SJSA1 (cell line): ENCODE data around the gene FAM227A. TPM values are rescaled to one million over a fixed set of nuclear protein-coding genes. Genes with fewer than 3 reads are reported as not detected.

Experiments
- DNase-seq, 2 experiments: peaks; one replicate each; pipeline ENCODE4 v3.0.0-alpha.2; 2015 to 2020; ENCODE audit warnings: low spot score in 2 of 2, low read depth in 1 of 2
- H3K27ac ChIP-seq: fragments of 250-450 bp; sonication (Bioruptor Pico); 2 replicates; pipeline ENCODE4 v1.5.1; 2020; ENCODE audit warnings: mild to moderate bottlenecking, moderate library complexity
- H3K27me3 ChIP-seq: fragments of 250-450 bp; sonication (Bioruptor Pico); replicated peaks from 2 replicates; pipeline ENCODE4 v1.5.1; 2020; ENCODE audit warnings: mild to moderate bottlenecking, moderate library complexity
- H3K36me3 ChIP-seq: fragments of 250-450 bp; sonication (Bioruptor Pico); 2 replicates; pipeline ENCODE4 v1.5.1; 2020; ENCODE audit warnings: mild to moderate bottlenecking
- H3K4me1 ChIP-seq: fragments of 250-450 bp; sonication (Bioruptor Pico); replicated peaks from 2 replicates; pipeline ENCODE4 v1.6.1; 2021; ENCODE audit warnings: mild to moderate bottlenecking
- H3K4me3 ChIP-seq: fragments of 250-450 bp; sonication (Bioruptor Pico); 2 replicates; pipeline ENCODE4 v1.5.1; 2020; ENCODE audit warnings: mild to moderate bottlenecking
- H3K9me3 ChIP-seq: fragments of 250-450 bp; sonication (Bioruptor Pico); replicated peaks from 2 replicates; pipeline ENCODE4 v1.5.1; 2020; ENCODE audit warnings: mild to moderate bottlenecking
- total RNA-seq: library from RNA; depleted of rRNA; stranded (reverse); fragments of >200 nt; shearing (Covaris generic); gene quantifications from 2 replicates; pipeline ENCODE4 v1.2.3, GENCODE V29; 2014

Gene FAM227A
- total RNA-seq, 1 experiment from 2014 or later = 0.42 TPM

DNA sequence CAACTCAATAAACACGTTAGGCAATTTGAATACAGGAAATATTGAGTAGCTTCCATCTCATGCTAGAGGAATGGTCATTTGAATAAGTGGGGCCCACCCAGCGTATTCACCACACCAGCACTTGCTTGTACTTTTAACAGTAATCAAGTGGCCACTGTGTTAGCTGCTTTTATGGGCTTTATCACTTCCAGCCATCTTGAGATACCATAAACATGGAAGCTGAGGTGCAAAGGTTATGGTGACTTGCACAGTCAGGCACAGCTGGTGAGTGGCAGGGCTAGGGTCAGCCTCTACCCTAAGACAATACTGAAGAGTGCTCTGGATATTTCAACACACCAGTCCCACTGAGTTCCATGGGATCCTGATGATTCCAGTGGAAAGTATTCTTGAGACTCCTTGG, 37.9 kb upstream of the FAM227A start:
- Histone ChIP-seq H3K9me3 (no peaks in the 10 kb centered on the region), H3K27ac (no peak overlapping the region), H3K36me3 (peaks cover 67% of the 10 kb centered on the region), H3K4me3 (no peak overlapping the region), H3K27me3 (no peaks in the 10 kb centered on the region), H3K4me1 (peaks cover 29% of the 10 kb centered on the region)
- DNase-seq = no peak

DNA sequence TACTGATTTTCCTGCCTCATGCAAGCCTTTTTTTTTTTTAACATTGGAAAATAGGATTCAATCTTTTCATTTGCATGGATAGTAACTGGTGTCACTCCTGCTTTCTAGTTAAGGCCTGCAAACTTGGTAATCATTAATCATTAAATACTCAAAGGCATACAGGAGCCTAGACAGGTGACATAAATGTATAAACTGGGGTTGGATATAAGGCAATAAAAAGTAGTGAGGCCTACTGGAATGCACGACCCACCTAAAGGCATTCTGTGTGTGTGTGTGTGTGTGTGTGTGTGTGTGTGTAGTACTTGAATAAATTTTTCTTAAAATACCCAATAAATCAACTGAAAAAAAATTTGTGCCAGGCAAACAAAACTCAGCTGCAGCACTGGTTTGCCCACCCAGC, 33.5 kb upstream of the FAM227A start:
- Histone ChIP-seq H3K36me3 (peaks cover 93% of the 10 kb centered on the region), H3K27ac (no peak overlapping the region), H3K27me3 (no peaks in the 10 kb centered on the region), H3K9me3 (no peaks in the 10 kb centered on the region), H3K4me3 (no peak overlapping the region), H3K4me1 (no peaks in the 10 kb centered on the region)
- no peak for DNase-seq

DNA sequence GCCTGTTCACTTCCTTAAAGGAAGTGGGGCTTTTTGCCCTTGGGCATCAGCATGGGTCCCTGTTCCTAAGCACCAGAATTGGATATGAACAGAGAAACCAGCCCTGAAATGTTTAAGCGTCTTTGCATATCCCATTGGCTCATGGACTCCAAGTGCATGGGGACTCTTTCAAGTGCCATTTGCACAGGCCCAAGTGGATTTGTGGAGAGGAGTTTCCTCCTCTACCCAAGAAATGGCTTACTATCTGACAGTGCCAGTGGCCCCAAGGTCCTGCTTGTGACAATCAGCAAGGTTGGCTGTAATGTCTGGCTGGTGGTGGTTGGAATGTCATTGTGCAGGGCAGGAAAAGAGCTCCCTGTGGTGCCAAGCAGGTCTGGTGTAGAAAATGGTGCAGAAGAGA, 29.6 kb upstream of the FAM227A start:
- H3K4me3 ChIP-seq = no peak overlapping the region
- no peak for DNase-seq
- no peak overlapping the region for H3K27ac ChIP-seq
- peaks cover 5% of the 10 kb centered on the region for H3K4me1 ChIP-seq
- H3K9me3 ChIP-seq = no peaks in the 10 kb centered on the region; the same call in 1 of the 2 replicates
- H3K36me3 ChIP-seq = peaks cover 78% of the 10 kb centered on the region
- H3K27me3 ChIP-seq = no peaks in the 10 kb centered on the region

DNA sequence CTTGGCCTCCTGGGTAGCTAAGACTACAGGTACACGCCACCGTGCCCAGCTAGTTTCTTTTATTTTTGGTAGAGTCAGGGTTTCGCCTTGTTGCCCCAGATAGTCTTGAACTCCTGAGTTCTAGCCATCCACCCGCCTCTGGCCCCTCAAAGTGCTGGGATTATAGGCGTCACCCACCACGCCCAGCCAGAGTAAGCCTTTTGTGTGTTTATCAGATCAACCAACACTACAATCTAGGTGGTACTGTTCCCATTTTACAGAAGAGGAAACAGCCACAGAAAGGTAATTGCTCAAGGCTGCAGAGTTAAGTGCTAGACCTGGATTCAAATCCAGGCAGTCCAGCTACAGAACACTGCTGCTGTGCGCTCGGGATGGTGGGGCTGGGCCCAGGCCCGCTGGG, 28.7 kb upstream of the FAM227A start:
- Histone ChIP-seq H3K9me3 (no peaks in the 10 kb centered on the region; the same call in 1 of the 2 replicates), H3K27ac (no peak overlapping the region), H3K4me1 (peaks cover 5% of the 10 kb centered on the region), H3K36me3 (peaks cover 70% of the 10 kb centered on the region), H3K27me3 (no peaks in the 10 kb centered on the region), H3K4me3 (no peak overlapping the region)
- no peak for DNase-seq

DNA sequence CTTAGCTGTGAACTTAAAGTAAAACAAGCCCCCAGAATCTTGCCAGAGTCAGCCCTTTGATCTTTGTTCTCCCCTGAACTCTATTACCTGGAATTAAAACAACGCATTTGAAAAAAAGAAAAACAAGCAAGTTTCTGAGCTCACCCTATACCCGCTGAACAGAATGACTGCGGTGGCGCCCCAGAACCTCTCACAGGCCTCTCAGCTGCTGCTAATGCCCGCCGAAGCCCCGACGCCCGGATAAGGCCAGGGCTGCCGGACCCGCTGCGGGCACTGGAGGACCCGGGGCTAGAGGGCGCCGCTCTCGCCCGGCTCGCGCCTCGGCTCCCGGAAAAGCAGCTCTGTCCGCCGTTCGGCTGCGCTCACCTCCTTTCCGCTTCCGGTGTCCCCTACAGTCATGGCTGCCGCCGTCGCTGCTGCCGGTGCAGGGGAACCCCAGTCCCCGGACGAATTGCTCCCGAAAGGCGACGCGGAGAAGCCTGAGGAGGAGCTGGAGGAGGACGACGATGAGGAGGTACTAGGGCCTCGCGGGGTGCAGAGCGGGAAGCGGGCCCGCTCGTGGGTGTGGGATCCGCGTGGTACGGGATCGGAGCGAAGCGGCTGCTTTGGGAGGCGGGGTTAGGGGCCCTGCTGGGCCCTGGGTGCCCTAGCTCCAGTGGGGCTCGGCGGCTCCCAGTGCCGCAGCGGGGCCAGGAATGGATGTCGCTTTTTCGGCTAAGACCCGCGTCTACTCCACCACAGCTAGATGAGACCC, 25.6 kb upstream of the FAM227A start, which contains the start of gene TOMM22:
Gene TOMM22 (plus strand): TSS at position 376 of the 754 bp plus-strand sequence. CDS start 22 bp downstream, at position 398.
- Histone ChIP-seq H3K36me3 (peaks cover 39% of the 10 kb centered on the region), H3K4me1 (peaks cover 5% of the 10 kb centered on the region), H3K27me3 (no peaks in the 10 kb centered on the region), H3K27ac (peak within 1 kb of the TSS; percentile 26; the same call in 1 of the 2 replicates), H3K9me3 (no peaks in the 10 kb centered on the region; the same call in 1 of the 2 replicates), H3K4me3 (peak within 1 kb of the TSS; percentile 84)
- peak; percentile 83 to 89 for DNase-seq

DNA sequence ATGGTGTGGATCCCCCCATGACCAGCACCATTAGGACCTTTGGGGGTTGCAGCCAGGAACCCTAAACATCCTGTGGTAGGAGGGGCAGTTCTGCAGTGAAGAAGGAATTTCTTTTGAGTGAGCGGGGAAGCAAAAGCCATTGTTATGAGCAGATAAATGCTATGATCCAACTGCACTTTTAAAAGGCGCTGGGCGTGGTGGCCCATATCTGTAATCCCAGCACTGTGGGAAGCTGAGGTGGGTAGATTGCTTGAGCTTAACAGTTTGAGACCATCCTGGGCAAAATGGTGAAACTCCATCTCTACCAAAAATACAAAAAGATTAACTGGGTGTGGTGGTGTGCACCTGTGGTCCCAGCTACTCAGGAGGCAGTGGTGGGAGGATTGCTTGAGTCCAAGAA, 19.6 kb upstream of the FAM227A start:
- no peaks in the 10 kb centered on the region; the same call in none of the 2 replicates for H3K36me3 ChIP-seq
- no peaks in the 10 kb centered on the region for H3K27me3 ChIP-seq
- no peak overlapping the region for H3K27ac ChIP-seq
- H3K9me3 ChIP-seq = no peaks in the 10 kb centered on the region
- no peaks in the 10 kb centered on the region for H3K4me1 ChIP-seq
- no peak for DNase-seq
- H3K4me3 ChIP-seq = no peak overlapping the region

DNA sequence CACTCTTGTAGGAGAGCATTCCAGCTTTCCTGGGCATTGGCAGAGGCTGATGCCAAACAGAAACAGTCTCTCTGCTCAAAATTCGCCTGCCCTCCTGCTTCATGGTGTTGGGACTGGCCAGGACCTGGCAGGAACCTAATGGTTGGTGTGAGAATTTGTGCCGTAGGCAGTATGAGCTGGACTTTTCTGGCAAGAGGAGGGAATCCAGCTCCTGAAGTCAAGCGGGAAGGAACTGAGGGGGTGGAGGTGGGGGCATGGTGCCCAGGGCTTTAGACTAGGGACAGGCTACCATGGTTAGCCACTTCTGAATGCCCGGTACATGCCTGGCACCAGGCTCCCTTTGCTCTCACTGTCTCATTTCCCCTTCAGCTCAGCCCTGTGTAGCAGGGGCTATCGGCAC, 18.7 kb upstream of the FAM227A start:
- DNase-seq = no peak
- no peak overlapping the region for H3K27ac ChIP-seq
- H3K36me3 ChIP-seq = no peaks in the 10 kb centered on the region; the same call in none of the 2 replicates
- no peaks in the 10 kb centered on the region for H3K4me1 ChIP-seq
- no peaks in the 10 kb centered on the region for H3K9me3 ChIP-seq
- H3K4me3 ChIP-seq = no peak overlapping the region
- H3K27me3 ChIP-seq = no peaks in the 10 kb centered on the region

DNA sequence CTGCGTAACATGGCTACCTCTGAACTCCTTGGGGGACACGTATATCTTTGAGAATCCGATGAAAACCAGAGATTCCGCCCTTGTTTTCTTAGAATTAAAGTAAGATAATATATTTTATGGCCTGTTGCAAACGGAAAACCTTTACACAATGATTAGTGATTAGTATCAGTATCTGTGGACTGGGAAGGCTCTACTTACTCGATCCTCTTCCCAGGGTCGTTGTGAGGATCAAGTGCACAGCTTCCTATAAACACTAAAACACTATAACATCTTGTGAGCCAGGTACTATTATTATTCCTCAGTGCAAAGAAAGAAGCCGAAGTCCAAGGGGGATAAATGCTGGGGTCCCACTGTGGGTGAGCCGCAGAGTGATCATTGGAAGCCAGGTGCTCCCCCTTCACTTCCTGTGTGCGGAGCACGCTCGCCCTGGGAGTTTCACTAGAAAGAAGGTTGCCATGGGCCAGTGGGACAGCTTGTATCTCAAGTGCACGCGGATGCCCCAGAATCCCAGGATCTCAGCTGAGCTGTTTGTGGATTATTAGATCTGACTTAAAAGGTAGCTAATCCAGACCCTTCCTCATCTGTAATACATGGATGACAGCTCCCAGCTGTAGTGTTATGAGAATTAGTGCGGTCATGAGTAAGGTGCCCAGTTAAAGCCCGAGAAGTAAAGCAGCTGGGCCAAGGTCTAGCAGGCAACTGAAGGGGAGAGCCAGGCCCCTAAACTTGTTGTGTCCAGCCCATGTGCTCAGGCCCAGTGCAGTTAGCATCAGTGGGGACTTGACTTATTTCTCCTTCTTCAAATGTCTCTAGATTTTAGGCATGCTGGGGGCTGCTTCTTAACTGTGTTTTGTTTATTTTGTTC, 1.1 kb upstream of the FAM227A start:
- peak overlapping the region; percentile 99; the same call in 1 of the 2 replicates for H3K27ac ChIP-seq
- no peak for DNase-seq
- peak overlapping the region; percentile 73 for H3K4me3 ChIP-seq
- H3K4me1 ChIP-seq = peaks cover 12% of the 10 kb centered on the region
- no peaks in the 10 kb centered on the region for H3K27me3 ChIP-seq
- H3K36me3 ChIP-seq = no peaks in the 10 kb centered on the region; the same call in 1 of the 2 replicates
- H3K9me3 ChIP-seq = no peaks in the 10 kb centered on the region

DNA sequence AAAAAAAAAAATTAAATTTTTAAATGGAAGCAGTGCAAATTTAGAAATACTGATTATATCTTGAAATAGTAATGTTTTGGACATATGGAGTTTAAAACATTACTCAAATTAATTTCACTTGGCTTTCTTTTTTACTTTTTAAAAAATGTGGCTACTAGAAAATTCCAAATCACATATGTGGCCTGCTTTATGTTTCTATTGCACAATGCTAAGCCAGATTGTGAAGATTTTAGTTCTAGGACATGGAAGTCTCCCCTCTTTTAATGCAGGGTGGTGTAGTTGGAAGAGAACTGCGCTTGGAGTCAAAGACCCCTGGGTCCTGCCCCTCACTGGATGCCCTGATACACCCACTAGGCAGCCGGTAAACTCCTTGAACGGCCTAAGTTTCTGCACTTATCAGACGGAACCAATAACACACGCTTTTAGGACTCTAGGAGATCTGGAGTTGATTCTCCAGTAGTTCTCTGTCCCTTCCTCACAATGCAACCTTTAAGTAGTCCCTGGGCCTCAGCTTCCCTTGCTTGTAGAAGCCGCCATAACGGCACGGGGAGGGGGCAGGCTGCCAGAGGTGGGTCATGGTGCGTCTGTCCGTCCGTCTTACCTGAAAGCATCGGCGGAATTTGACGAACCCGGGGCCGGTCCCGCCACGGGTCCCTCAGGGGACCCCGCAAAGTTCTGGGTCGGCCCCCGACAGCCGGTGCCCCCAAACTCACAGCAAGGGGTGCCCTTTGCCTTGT, 505 bp downstream of the FAM227A start:
- H3K36me3 ChIP-seq = no peaks in the 10 kb centered on the region; the same call in 1 of the 2 replicates
- H3K9me3 ChIP-seq = no peaks in the 10 kb centered on the region
- H3K27ac ChIP-seq = peak overlapping the region; percentile 99
- H3K4me3 ChIP-seq = peak overlapping the region; percentile 73
- H3K27me3 ChIP-seq = no peaks in the 10 kb centered on the region
- peaks cover 12% of the 10 kb centered on the region for H3K4me1 ChIP-seq
- DNase-seq = no peak

DNA sequence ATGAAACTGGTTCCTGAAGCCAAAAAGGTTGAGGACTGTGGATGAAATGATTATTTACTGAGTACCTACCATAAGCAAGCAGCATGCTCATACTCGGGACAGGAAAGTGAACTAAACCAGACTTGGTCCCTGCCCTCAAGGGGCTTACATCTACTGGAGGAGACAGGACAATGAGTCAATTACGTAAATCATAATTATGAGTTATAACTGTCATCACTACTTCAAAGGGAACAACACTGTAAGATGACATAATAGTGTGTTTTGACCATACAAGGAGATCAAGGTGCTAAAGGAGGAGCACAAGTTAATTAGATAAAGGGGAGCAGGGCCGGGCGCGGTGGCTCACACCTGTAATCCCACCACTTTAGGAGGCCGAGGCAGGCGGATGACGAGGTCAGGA, 2.5 kb downstream of the FAM227A start:
- Histone ChIP-seq H3K36me3 (no peaks in the 10 kb centered on the region; the same call in 1 of the 2 replicates), H3K27me3 (no peaks in the 10 kb centered on the region), H3K4me3 (no peak overlapping the region), H3K4me1 (peaks cover 12% of the 10 kb centered on the region), H3K27ac (no peak overlapping the region), H3K9me3 (no peaks in the 10 kb centered on the region)
- no peak for DNase-seq

DNA sequence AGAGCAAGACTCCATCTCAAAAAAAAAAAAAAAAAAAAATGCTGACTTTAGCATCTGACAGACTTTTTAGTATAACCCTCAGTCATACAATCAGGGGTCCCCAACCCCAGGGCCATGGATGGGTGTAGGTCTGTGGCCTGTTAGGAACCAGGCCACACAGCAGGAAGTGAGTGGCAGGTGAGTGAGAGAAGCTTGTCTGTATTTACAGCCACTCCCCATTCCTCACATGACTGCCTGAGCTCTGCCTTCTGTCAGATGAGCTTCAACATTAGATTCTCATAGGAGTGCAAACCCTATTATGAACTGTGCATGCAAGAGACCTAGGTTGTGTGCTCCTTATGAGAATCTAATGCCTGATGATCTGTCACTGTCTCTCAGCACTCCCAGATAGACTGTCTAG, 3.3 kb downstream of the FAM227A start:
- H3K36me3 ChIP-seq = no peaks in the 10 kb centered on the region; the same call in 1 of the 2 replicates
- no peaks in the 10 kb centered on the region for H3K27me3 ChIP-seq
- no peak overlapping the region for H3K27ac ChIP-seq
- no peaks in the 10 kb centered on the region for H3K9me3 ChIP-seq
- peaks cover 12% of the 10 kb centered on the region for H3K4me1 ChIP-seq
- H3K4me3 ChIP-seq = no peak overlapping the region
- no peak for DNase-seq

DNA sequence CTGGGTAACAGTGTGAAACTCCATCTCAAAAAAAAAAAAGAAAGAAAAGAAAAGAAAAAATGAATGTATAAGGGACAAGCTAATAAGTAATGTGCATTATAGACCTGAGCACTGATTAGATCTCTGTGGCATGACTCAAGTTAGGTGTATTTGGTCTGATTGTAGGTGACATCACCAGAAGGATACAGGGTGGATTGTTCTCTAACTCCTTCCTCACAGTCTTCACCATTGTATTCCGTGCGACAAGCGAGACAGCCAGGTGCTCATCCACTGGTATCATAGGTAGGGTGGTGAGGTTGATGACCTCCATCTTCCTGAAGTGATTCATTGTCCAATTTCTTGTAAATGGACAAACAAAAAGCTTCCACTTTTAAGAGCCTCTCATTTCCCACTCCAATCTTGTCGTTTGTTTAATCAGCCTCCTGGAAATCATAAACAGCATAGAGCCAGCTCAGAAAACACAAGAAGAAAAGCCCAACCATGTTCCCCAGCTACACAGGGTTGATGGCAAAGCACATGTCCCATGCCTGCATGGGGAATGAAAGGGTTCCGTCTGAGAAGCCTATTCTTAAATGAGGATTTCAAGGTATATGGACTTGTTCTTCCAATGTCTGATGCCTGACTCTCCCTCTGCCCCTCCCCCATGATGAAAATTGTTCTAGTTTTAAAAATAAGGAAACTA, 6.2 kb downstream of the FAM227A start:
- H3K27ac ChIP-seq = no peak overlapping the region
- no peaks in the 10 kb centered on the region for H3K36me3 ChIP-seq
- H3K4me3 ChIP-seq = no peak overlapping the region
- H3K9me3 ChIP-seq = no peaks in the 10 kb centered on the region
- H3K4me1 ChIP-seq = no peaks in the 10 kb centered on the region
- no peaks in the 10 kb centered on the region for H3K27me3 ChIP-seq
- DNase-seq = no peak

DNA sequence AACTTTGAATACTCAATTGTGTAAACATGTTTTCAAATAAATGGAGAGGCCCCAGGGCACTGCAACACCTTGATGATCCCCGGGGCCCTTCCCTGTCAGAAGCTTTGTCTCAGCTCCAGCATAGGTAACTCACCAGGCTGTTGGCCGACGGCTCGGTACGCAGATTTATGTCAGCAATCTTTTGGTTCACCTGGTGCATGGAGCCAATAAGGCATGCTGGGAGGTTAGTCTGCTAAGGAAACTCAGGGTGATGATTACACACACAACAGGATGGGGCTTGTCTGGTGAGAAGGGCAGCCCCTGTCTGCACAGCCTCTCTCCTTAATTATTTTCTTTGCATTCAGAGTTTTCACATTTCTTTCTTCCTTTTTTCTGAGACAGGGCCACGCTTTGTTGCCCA, 10.8 kb downstream of the FAM227A start:
- no peak for DNase-seq
- H3K9me3 ChIP-seq = no peaks in the 10 kb centered on the region
- H3K4me3 ChIP-seq = no peak overlapping the region
- H3K36me3 ChIP-seq = no peaks in the 10 kb centered on the region
- no peak overlapping the region for H3K27ac ChIP-seq
- 0 out of 2 replicates have a peak, but pooled peaks cover 6% of the 10 kb centered on the region for H3K27me3 ChIP-seq
- no peaks in the 10 kb centered on the region for H3K4me1 ChIP-seq
